ENCODE results near the gene IQCF5. TPM values are rescaled to one million over a fixed set of nuclear protein-coding genes. Genes with fewer than 3 reads are reported as not detected.

The IQCF5 gene
- total and polyA plus RNA-seq, 9 of the 15 experiments (the other 6 are each of a cell fraction or from before 2014, with no cell fraction given): not detected

GRCh38 chr3:51845129-51845528 is 30.3 kb downstream of the IQCF5 start:
- FAIRE-seq (no peak), DNase-seq (ENCODE audit: extremely low read depth in 1 of 4, low spot score in 3 of 4) (no peak), ATAC-seq (no peak)
- Histone ChIP-seq H3K79me2 (ENCODE audit: control insufficient read depth, insufficient read depth, low read length) (no peaks in the 10 kb centered on the region), H3K9ac (ENCODE audit: insufficient read depth in 1 of 2, low read depth in 2 of 2, low read length in 2 of 2) (no peak overlapping the region), H3K9me1 (ENCODE audit: control insufficient read depth, insufficient read depth, low read length) (no peaks in the 10 kb centered on the region), H3K27ac (ENCODE audit: extremely low read depth, low read depth, low read length) (no peak overlapping the region), H3K4me1 (replicated peaks in 1 of 2; ENCODE audit: control insufficient read depth in 2 of 2, insufficient read depth in 2 of 2, low read length in 2 of 2) (no peaks in the 10 kb centered on the region), H3K9me3 (replicated peaks; ENCODE audit: control insufficient read depth, insufficient read depth, low read depth, low read length) (no peaks in the 10 kb centered on the region), H3K4me3 (no peak overlapping the region), H4K20me1 (replicated peaks; ENCODE audit: control insufficient read depth, insufficient read depth, low read length) (no peaks in the 10 kb centered on the region), H2AFZ (ENCODE audit: low read depth, low read length) (no peak overlapping the region), H3K36me3 (ENCODE audit: control insufficient read depth, insufficient read depth, low read length) (no peaks in the 10 kb centered on the region), H3K4me2 (ENCODE audit: insufficient read depth, low read length) (no peak overlapping the region), H3K27me3 (ENCODE audit: control insufficient read depth in 2 of 2, insufficient read depth in 2 of 2, low read length in 2 of 2) (no peaks in the 10 kb centered on the region; a peak in 1 of 5 replicates)
- in situ Hi-C loops (cut with MboI) (no loop called here), intact Hi-C loops (cut with micrococcal nuclease) (no loop called here)
- POLR2A ChIA-PET: no interaction called here
- BruUV-seq (replicated peaks): no TSS peak
- CTCF ChIA-PET (ENCODE audit: low intra/inter-chr PET ratio): no interaction called here
- WGBS (ENCODE audit: insufficient coverage, low coverage, missing lambda C conversion rate): 1% methylated on average over 7 of the region's 7 CpGs
- no peak for TF ChIP-seq CHD7 (IDR thresholded peaks at IDR 0.05; ENCODE audit: low read depth, low read length)
- no peak for TF ChIP-seq PKNOX1 (IDR thresholded peaks at IDR 0.05)
- TF ChIP-seq RBFOX2 (IDR thresholded peaks at IDR 0.05; ENCODE audit: low read depth, low read length): no peak
- no peak for TF ChIP-seq ZNF639 (CRISPR knock-in tag; conservative IDR thresholded peaks at IDR 0.05 in 1 of 2, IDR thresholded peaks at IDR 0.05 in 1 of 2)
- TF ChIP-seq NFE2L1 (tag; IDR thresholded peaks at IDR 0.05; ENCODE audit: borderline replicate concordance, low read depth): no peak
- no peak for TF ChIP-seq MCM5 (IDR thresholded peaks at IDR 0.05; ENCODE audit: low read depth)
- no peak for TF ChIP-seq ZBED1 (IDR thresholded peaks at IDR 0.05)

Measured in K562 (cell line).